Measurements from ENCODE around the gene VGLL2. TPM values are rescaled to one million over a fixed set of nuclear protein-coding genes. Genes with fewer than 3 reads are reported as not detected.
A peak's percentile ranks its signal among the peaks of the same experiment; 100 is the strongest.

Gene VGLL2
- total RNA-seq, 4 donors from 2014 or later, result 4.9 to 27.5 (median 10.1) TPM

DNA sequence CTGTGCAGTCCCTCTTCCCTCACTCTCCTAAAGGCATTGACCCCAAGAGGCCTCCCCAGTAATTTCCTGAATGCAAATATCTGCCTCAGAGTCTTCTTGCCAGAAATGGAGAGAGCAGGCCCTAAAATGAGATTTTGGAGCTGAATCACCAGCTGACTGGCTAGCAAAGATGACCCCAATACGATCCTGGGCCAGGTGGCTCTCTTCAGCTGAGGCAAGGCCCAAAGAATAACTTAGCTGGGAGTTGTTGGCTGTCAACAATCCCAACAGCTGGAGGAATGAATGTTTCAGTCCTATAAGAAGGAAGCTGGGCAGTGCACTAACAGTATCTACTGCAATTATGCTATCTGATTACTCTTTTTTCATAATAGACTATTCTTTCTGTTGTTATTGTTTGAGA is 37.2 kb upstream of the VGLL2 start:
- no peak overlapping the region for H3K4me3 ChIP-seq
- in situ Hi-C loops (cut with MboI; ENCODE audit: low sequenced_read_pairs in 4 of 4), result no loop called here

DNA sequence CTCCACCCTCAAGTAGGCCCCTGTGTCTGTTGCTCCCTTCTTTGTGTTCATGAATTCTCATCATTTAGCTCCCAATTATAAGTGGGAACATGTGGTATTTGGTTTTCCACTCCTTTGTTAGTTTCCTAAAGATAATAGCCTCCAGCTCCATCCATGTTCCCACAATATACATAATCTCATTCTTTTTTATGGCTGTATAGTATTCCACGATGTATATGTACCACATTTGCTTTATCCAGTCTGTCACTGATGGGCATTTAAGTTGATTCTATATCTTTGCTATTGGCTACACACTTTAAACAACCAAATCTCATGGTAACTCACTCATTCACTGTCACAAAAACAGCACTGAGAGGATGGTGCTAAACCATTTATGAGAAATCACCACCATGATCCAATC is 35.5 kb upstream of the VGLL2 start:
- in situ Hi-C loops (cut with MboI; ENCODE audit: low sequenced_read_pairs in 4 of 4) (no loop called here), intact Hi-C loops (cut with DNase I; ENCODE audit: low total_unique reads) (no loop called here)
- DNase-seq (no peak), ATAC-seq (no peak)
- H3K36me3 ChIP-seq, result no peaks in the 10 kb centered on the region
- no peak overlapping the region for H3K27ac ChIP-seq
- H3K9me3 ChIP-seq, result no peaks in the 10 kb centered on the region
- no peaks in the 10 kb centered on the region for H3K27me3 ChIP-seq
- TF ChIP-seq, protein P1, sequence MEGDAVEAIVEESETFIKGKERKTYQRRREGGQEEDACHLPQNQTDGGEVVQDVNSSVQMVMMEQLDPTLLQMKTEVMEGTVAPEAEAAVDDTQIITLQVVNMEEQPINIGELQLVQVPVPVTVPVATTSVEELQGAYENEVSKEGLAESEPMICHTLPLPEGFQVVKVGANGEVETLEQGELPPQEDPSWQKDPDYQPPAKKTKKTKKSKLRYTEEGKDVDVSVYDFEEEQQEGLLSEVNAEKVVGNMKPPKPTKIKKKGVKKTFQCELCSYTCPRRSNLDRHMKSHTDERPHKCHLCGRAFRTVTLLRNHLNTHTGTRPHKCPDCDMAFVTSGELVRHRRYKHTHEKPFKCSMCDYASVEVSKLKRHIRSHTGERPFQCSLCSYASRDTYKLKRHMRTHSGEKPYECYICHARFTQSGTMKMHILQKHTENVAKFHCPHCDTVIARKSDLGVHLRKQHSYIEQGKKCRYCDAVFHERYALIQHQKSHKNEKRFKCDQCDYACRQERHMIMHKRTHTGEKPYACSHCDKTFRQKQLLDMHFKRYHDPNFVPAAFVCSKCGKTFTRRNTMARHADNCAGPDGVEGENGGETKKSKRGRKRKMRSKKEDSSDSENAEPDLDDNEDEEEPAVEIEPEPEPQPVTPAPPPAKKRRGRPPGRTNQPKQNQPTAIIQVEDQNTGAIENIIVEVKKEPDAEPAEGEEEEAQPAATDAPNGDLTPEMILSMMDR (IDR thresholded peaks at IDR 0.05 in 4 of 5, conservative IDR thresholded peaks at IDR 0.05 in 1 of 5), result no peak
- TF ChIP-seq POLR2A (IDR thresholded peaks at IDR 0.05), result no peak
- no peak overlapping the region for H3K4me3 ChIP-seq
- peaks cover 11% of the 10 kb centered on the region in 2 donors for H3K4me1 ChIP-seq

More for the DNA sequence above, 37.2 kb upstream of the VGLL2 start:
- no peak for DNase-seq
- Histone ChIP-seq H3K27ac (peak overlapping the region in 2 of 4 donors; percentile 67 to 70), H3K27me3 (no peaks in the 10 kb centered on the region), H3K9me3 (no peaks in the 10 kb centered on the region), H3K36me3 (no peaks in the 10 kb centered on the region), H3K4me1 (peaks cover 11% of the 10 kb centered on the region in 2 donors)
- TF ChIP-seq POLR2A (IDR thresholded peaks at IDR 0.05), result no peak
- TF ChIP-seq, protein P1 (IDR thresholded peaks at IDR 0.05 in 4 of 5, conservative IDR thresholded peaks at IDR 0.05 in 1 of 5), result no peak
- intact Hi-C loops (cut with DNase I; ENCODE audit: low total_unique reads), result no loop called here
- no peak for ATAC-seq

DNA sequence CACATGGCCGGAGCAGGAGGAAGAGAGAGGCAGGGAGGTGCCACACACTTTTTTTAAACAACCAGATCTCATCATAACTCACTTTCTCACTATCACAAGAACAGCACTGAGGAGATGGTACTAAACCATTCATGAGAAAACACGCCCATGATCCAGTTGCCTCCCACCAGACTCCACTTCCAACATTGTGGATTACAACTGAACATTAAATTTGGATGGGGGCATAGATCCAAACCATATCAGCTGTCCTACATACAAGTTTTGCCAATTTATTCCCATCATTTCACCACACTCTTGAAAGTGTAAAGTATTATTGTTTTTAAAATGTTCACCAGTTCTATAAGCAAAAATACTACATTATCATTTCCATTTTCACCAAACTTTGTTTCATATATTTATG is 33.9 kb upstream of the VGLL2 start:
- in situ Hi-C loops (cut with MboI; ENCODE audit: low sequenced_read_pairs in 4 of 4), result no loop called here
- Histone ChIP-seq H3K4me1 (peaks cover 11% of the 10 kb centered on the region in 2 donors), H3K27me3 (no peaks in the 10 kb centered on the region), H3K36me3 (no peaks in the 10 kb centered on the region), H3K4me3 (no peak overlapping the region), H3K9me3 (no peaks in the 10 kb centered on the region), H3K27ac (no peak overlapping the region)
- ATAC-seq (no peak), DNase-seq (no peak)
- TF ChIP-seq, protein P1 (IDR thresholded peaks at IDR 0.05 in 4 of 5, conservative IDR thresholded peaks at IDR 0.05 in 1 of 5), result no peak
- no peak for TF ChIP-seq POLR2A (IDR thresholded peaks at IDR 0.05)
- intact Hi-C loops (cut with DNase I; ENCODE audit: low total_unique reads), result no loop called here

DNA sequence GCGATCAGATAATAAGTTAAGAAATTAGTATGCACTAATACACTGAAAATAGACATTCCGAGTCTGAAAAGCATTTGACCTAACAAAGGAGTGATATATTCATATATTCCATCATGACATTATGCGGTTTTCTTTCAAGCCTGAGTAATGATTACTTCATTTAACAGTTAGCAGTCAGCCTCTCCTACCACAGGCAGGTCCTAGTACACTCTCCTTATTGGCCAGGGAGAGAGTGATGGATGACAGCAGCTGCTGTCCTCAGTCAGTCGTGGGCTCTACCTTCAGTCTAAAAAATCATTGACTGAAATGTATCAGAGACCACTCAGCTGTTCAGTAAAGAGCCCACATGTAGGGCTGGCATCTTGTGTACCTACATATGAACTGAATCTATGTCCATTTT is 33.2 kb upstream of the VGLL2 start:
- DNase-seq (no peak), ATAC-seq (no peak)
- Histone ChIP-seq H3K9me3 (no peaks in the 10 kb centered on the region), H3K27ac (no peak overlapping the region), H3K4me3 (no peak overlapping the region), H3K27me3 (no peaks in the 10 kb centered on the region), H3K36me3 (no peaks in the 10 kb centered on the region), H3K4me1 (peaks cover 6 to 7% of the 10 kb centered on the region in 2 donors)
- no peak for TF ChIP-seq POLR2A (IDR thresholded peaks at IDR 0.05)
- TF ChIP-seq, protein P1 (IDR thresholded peaks at IDR 0.05 in 4 of 5, conservative IDR thresholded peaks at IDR 0.05 in 1 of 5), result no peak
- intact Hi-C loops (cut with DNase I; ENCODE audit: low total_unique reads) (no loop called here), in situ Hi-C loops (cut with MboI; ENCODE audit: low sequenced_read_pairs in 4 of 4) (no loop called here)

DNA sequence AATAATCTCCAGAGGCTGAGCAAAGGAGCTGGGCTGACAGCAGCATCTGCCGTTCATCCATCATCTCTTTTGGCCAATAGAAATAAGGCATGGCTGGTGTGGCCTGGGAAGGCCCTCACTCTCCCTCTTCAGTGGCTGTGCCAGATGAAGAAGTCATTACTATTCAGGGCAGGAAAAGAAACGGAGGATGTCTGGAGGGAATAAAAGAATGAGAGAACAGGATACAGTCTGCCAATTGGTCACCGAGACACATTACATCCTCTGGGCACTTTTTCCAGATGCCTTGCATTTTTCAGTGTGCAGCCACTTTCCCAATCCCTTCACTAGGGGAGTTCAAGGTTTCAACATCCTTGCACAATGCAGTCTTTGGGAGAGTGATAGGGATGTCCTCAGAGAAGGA is 32.2 kb upstream of the VGLL2 start:
- Histone ChIP-seq H3K4me3 (no peak overlapping the region), H3K27me3 (no peaks in the 10 kb centered on the region), H3K36me3 (no peaks in the 10 kb centered on the region), H3K4me1 (no peaks in the 10 kb centered on the region), H3K9me3 (no peaks in the 10 kb centered on the region), H3K27ac (no peak overlapping the region)
- ATAC-seq (peak; percentile 85 to 90), DNase-seq (peak; percentile 6 to 59)
- in situ Hi-C loops (cut with MboI; ENCODE audit: low sequenced_read_pairs in 4 of 4) (no loop called here), intact Hi-C loops (cut with DNase I; ENCODE audit: low total_unique reads) (no loop called here)
- TF ChIP-seq, protein P1 (IDR thresholded peaks at IDR 0.05 in 4 of 5, conservative IDR thresholded peaks at IDR 0.05 in 1 of 5), result no peak
- TF ChIP-seq POLR2A (IDR thresholded peaks at IDR 0.05), result no peak
